Measurements from ENCODE around the gene CDK14. TPM values are rescaled to one million over a fixed set of nuclear protein-coding genes. Genes with fewer than 3 reads are reported as not detected.

The CDK14 gene
- total and polyA plus RNA-seq, 9 donors, result 12.6 to 54.1 (median 43.8) TPM

- intact Hi-C loops (cut with DNase I), result no loop called here
- Histone ChIP-seq H3K9me3 (no peaks in the 10 kb centered on the region), H3K27me3 (no peaks in the 10 kb centered on the region), H3K27ac (no peak overlapping the region), H3K4me3 (no peak overlapping the region), H3K36me3 (no peaks in the 10 kb centered on the region), H3K4me1 (ENCODE audit: insufficient read depth) (peaks cover 2% of the 10 kb centered on the region)
- DNase-seq, result no peak
- 86 to 92% (median 91%) methylated on average over 2 of the region's 2 CpGs for WGBS, 3 donors
- TF ChIP-seq EP300 (IDR thresholded peaks at IDR 0.05) (no peak), CTCF (IDR thresholded peaks at IDR 0.05) (no peak), POLR2A (IDR thresholded peaks at IDR 0.05) (no peak)
Measured at GRCh38 chr7:90582164-90582563, 14.0 kb upstream of the CDK14 start.

GRCh38 chr7:90584378-90584777 lies 11.7 kb upstream of the CDK14 start:
- Histone ChIP-seq H3K27ac (no peak overlapping the region), H3K4me1 (ENCODE audit: insufficient read depth) (peaks cover 2% of the 10 kb centered on the region), H3K36me3 (no peaks in the 10 kb centered on the region), H3K27me3 (no peaks in the 10 kb centered on the region), H3K4me3 (no peak overlapping the region), H3K9me3 (no peaks in the 10 kb centered on the region)
- no peak for TF ChIP-seq CTCF (IDR thresholded peaks at IDR 0.05)
- no peak for TF ChIP-seq EP300 (IDR thresholded peaks at IDR 0.05)
- no peak for TF ChIP-seq POLR2A (IDR thresholded peaks at IDR 0.05)
- 92 to 95% (median 94%) methylated on average over 1 of the region's 1 CpG for WGBS, 3 donors
- intact Hi-C loops (cut with DNase I), result no loop called here
- no peak for DNase-seq

GRCh38 chr7:90586091-90586490 lies 10.0 kb upstream of the CDK14 start:
- intact Hi-C loops (cut with DNase I), result no loop called here
- Histone ChIP-seq H3K9me3 (no peaks in the 10 kb centered on the region), H3K27ac (no peak overlapping the region), H3K4me1 (ENCODE audit: insufficient read depth) (no peaks in the 10 kb centered on the region), H3K27me3 (no peaks in the 10 kb centered on the region), H3K36me3 (no peaks in the 10 kb centered on the region), H3K4me3 (no peak overlapping the region)
- no peak for DNase-seq
- WGBS, 3 donors, result 31 to 47% (median 35%) methylated on average over 1 of the region's 1 CpG
- TF ChIP-seq CTCF (IDR thresholded peaks at IDR 0.05) (no peak), POLR2A (IDR thresholded peaks at IDR 0.05) (no peak)

GRCh38 chr7:90587766-90588165 lies 8.4 kb upstream of the CDK14 start:
- H3K4me1 ChIP-seq (ENCODE audit: insufficient read depth), result no peaks in the 10 kb centered on the region
- no peak overlapping the region for H3K4me3 ChIP-seq
- H3K9me3 ChIP-seq, result no peaks in the 10 kb centered on the region
- intact Hi-C loops (cut with DNase I), result no loop called here
- no peaks in the 10 kb centered on the region for H3K27me3 ChIP-seq
- TF ChIP-seq CTCF (IDR thresholded peaks at IDR 0.05) (no peak), EP300 (IDR thresholded peaks at IDR 0.05) (no peak), POLR2A (IDR thresholded peaks at IDR 0.05) (no peak)
- WGBS, 3 donors, result 89 to 92% (median 92%) methylated on average over 2 of the region's 2 CpGs
- no peak for DNase-seq
- H3K27ac ChIP-seq, result no peak overlapping the region
- no peaks in the 10 kb centered on the region for H3K36me3 ChIP-seq

GRCh38 chr7:90592033-90592432 lies 4.1 kb upstream of the CDK14 start:
- no peak for TF ChIP-seq POLR2A (IDR thresholded peaks at IDR 0.05)
- no peak for TF ChIP-seq EP300 (IDR thresholded peaks at IDR 0.05)
- TF ChIP-seq CTCF (IDR thresholded peaks at IDR 0.05), result no peak
- Histone ChIP-seq H3K4me3 (no peak overlapping the region), H3K36me3 (no peaks in the 10 kb centered on the region), H3K27ac (no peak overlapping the region), H3K27me3 (no peaks in the 10 kb centered on the region), H3K4me1 (ENCODE audit: insufficient read depth) (peaks cover 2% of the 10 kb centered on the region), H3K9me3 (no peaks in the 10 kb centered on the region)
- no peak for DNase-seq
- intact Hi-C loops (cut with DNase I), result loop anchor here in 1 of 4 donors (10.0 kb wide), 1 partner anchor 113 kb away; no protein-coding TSS in a partner anchor

All from ovary (tissue), 9 donors.